Measurements from ENCODE around the gene SOST.

Gene SOST

GRCh38 chr17:43774304-43775250 is 16.0 kb upstream of the SOST start:
- no peak for DNase-seq (ENCODE audit: low read depth in 2 of 3, low spot score in 1 of 3)

DNA sequence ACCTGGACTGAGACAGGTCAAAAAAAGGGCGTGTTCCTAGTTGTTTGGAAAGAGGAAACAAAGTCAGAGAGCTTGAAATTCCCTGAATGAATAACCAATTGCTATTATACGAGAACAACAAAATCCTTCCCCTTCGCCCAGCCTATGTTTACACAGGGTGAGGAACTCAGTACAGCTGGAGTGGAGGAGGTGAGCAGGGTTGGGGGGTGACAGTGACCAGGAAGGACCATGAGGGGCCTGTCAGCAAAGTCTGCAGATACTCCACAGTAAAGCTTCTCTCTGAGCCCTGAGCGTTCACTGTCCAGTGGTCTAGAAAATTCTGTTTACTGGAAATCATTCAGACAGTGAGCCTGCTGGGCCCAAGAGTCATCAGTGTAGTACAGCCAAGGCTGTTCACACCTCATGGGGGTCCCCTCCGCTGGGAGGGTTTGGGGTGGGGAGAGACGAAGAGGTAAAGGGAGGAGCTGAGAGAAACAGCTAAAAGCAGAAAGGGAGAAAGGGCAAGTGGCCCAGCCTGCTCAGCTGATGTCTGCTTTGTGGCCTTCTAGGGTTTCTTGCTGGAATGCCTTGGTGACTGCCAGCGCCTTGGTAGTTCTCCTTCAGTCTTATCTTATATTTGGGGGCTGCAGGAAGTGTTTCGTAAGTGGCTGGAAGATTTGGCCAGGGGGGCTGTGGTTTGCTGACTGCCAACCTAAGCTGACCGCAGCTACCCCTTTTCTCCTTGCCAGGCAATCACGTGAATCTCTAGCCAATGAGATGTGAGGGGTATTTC is 14.5 kb upstream of the SOST start:
- no peak for DNase-seq (ENCODE audit: low read depth in 2 of 3, low spot score in 1 of 3)

DNA sequence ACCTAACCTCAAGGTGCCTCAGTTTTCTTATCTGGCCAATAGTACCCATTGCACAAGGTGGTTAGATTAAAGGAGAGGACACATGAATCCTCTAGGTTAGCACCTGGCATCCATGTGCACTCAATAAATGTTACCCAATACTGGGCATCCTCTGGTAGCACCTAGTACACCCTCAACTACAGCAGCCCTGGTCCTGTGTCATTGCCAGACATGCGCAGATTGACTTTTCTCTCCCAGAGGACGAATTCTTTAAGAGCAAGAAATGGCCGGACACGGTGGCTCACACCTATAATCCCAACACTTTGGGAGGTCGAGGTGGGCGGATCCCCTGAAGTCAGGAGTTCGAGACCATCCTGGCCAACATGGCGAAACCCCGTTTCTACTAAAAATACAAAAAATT is 12.9 kb upstream of the SOST start:
- DNase-seq (ENCODE audit: low read depth in 2 of 3, low spot score in 1 of 3): no peak

GRCh38 chr17:43770957-43771356 is 12.4 kb upstream of the SOST start:
- no peak for DNase-seq (ENCODE audit: low read depth in 2 of 3, low spot score in 1 of 3)

- DNase-seq (ENCODE audit: low read depth in 2 of 3, low spot score in 1 of 3): no peak
These were observed 11.3 kb upstream of the SOST start for GRCh38 chr17:43769859-43770258.

DNA sequence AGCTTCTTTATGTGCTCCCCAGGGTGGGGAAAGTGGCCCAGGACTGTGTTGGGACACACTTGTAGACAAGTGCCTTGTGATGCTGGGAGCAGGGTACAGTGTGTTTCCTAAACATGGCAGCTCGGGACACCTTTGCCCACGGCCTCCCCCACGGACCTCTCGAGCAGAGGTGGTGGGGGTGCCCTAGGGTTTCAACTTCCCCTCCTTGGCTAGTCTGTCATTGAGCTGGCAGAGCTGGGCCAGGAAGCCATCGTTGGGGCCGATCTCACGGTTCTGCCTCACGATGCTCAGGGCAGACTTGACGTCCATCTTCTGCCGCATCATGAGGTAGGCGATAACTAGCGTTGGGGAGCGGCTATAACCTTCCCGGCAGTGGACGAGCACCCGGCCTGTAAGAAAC is 10.8 kb upstream of the SOST start:
- no peak for DNase-seq (ENCODE audit: low read depth in 2 of 3, low spot score in 1 of 3)

GRCh38 chr17:43768943-43769342 is 10.4 kb upstream of the SOST start:
- DNase-seq (ENCODE audit: low read depth in 2 of 3, low spot score in 1 of 3): no peak

GRCh38 chr17:43768382-43768781 is 9.8 kb upstream of the SOST start:
- DNase-seq (ENCODE audit: low read depth in 2 of 3, low spot score in 1 of 3): no peak

- no peak for DNase-seq (ENCODE audit: low read depth in 2 of 3, low spot score in 1 of 3)
These were observed 9.1 kb upstream of the SOST start for GRCh38 chr17:43767713-43768059.

GRCh38 chr17:43767053-43767712 is 8.6 kb upstream of the SOST start:
- no peak for DNase-seq (ENCODE audit: low read depth in 2 of 3, low spot score in 1 of 3)

- DNase-seq (ENCODE audit: low read depth in 2 of 3, low spot score in 1 of 3): peak; percentile 4 to 36 (median 33)
These were observed 7.9 kb upstream of the SOST start for GRCh38 chr17:43766413-43767052.

- DNase-seq (ENCODE audit: low read depth in 2 of 3, low spot score in 1 of 3): peak; percentile 85 to 94 (median 88)
These were observed 1.8 kb upstream of the SOST start for GRCh38 chr17:43760254-43760852.

DNA sequence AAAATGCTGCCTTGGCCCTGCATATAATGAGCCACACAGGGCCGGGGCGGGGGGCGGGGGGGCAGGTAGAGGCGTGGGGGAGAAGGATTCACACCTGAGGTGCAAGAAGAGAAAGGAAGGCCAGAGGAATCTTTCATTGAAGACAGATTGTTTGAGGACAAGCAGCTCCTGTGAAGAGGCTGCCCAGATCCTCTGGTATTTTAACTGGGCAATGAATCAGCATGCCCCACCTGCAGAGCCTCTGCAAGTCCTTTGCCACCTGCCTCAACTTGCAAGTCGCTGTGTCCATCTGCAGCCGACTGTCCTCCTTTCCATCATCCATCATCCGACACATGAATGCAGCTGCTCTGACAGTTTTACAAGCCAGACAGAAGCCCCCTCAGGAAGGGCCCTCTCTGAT is 1.2 kb upstream of the SOST start:
- DNase-seq (ENCODE audit: low read depth in 2 of 3, low spot score in 1 of 3): no peak

DNA sequence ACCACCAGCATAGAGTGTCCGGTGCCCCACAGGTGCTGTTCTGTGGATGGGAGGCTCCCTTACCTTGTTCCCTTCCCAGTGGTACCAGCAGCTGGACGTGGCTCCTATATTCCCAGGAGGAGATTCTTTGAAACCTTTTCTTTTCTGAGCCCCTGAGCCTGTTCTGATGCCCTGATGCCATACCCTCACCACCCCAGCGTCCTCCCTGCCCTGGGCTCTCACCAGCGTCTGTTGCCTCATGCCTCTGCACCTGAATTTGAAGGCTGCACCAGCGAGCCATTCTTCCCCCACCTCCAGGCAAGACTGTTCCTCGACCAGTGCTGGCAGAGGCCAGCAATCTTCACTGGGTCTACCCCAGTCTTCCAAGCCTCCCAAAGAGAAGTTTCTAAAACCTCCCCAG is 505 bp downstream of the SOST start:
- DNase-seq (ENCODE audit: low read depth in 2 of 3, low spot score in 1 of 3): no peak

DNA sequence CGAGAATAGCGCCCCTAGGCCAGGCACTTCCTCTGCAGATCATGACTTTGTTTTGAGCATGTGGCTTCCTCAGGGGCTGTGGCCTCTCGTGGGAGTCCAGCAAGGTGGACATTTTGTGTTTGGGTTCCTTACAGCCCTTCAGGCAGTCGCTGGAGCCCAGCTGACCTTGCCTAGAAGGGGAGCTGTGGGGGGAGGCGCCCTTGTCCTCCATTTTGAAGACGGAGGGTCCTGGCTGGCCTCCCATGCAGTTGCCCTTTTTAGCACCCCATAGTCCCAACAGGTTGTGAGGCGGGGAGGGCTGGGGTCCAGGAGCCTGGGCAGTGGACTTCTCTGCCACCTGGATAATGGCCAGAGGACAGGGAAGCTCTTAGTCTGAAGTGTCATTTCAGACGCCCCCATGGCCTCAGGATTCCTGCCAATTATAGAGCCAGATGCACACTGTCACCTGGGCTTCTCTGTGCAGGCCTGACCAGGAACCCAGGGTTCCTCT is 1.4 kb downstream of the SOST start:
- no peak for DNase-seq (ENCODE audit: low read depth in 2 of 3, low spot score in 1 of 3)

DNA sequence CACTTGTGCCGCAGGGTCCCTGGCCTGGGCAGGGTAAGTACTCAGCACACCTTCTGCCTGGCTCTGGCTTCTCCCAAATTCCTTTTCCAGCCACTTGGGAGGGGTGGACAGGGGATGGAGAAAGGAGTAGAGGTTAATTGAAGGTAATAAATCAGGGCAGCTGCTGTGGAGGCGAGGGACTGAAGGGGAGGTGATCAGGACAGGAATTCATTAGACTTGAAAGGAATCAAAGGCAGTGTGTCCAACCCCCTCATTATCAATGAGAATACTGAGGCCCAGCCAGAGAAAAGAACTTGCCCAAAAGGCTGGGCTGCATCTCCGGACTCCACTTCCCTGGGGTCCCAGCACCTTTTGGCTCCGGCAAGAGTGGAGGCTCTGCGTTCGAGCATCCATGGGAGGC is 2.4 kb downstream of the SOST start:
- no peak for DNase-seq (ENCODE audit: low read depth in 2 of 3, low spot score in 1 of 3)

DNA sequence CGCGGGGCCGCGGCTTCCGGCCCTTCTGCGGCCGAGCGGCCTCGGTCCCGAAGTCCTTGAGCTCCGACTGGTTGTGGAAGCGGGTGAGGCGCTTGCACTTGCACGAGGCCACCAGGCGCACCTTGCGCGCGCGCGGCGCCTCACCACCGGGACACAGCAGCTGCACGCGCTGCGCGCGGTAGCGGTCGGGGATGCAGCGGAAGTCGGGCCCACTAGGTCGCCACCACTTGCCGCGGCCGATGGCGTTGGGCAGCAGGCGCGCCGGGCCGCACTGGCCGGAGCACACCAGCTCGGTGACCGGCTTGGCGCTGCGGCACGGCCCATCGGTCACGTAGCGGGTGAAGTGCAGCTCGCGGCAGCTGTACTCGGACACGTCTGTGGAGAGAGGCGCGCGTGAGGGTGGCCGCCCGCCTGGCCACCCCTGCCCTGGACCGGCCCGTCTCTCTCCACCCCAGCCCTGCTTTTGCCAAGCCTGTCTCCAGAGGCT is 3.2 kb downstream of the SOST start:
- DNase-seq (ENCODE audit: low read depth in 2 of 3, low spot score in 1 of 3): no peak

DNA sequence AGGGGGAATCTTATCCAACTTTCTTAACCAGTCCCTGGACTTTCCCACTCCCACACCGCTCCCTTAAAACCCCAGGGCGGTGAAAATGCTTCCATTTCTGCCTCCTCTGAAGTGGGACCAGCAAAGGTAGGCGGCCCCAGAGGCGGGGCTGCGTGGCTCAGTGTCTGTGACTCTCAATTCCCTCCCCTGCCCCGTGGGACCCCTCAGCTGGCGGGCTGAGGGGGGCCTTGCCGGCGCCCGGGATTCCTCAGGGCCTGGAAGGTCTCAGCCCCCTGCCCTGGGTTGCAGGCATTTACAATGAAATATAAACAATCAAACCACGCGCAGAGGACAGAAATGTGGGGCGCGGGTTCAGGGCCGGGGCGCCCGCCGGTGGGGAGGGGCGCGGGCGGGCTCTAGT is 3.6 kb downstream of the SOST start:
- DNase-seq (ENCODE audit: low read depth in 2 of 3, low spot score in 1 of 3): no peak

- DNase-seq (ENCODE audit: low read depth in 2 of 3, low spot score in 1 of 3): no peak
These were observed 5.0 kb downstream of the SOST start for GRCh38 chr17:43753493-43754129.

GRCh38 chr17:43750153-43750552 is 8.4 kb downstream of the SOST start:
- no peak for DNase-seq (ENCODE audit: low read depth in 2 of 3, low spot score in 1 of 3)
